H9 (cell line): ENCODE results near the gene IQCE. TPM values are rescaled to one million over a fixed set of nuclear protein-coding genes. Genes with fewer than 3 reads are reported as not detected.

Experiments
- DNase-seq: peaks from one replicate; pipeline ENCODE4 v3.0.0-alpha.2; 2017
- H2AFZ ChIP-seq: one replicate; pipeline ENCODE4 v1.6.1; 2013; ENCODE audit warnings: mild to moderate bottlenecking, low read length, control low read depth, moderate library complexity
- H2AK5ac ChIP-seq: 2 replicates; pipeline ENCODE4 v1.6.1; 2013; ENCODE audit warnings: low read length, control low read depth, mixed read lengths; ENCODE audit not compliant: insufficient read length
- H2BK120ac ChIP-seq: one replicate; pipeline ENCODE4 v1.6.1; 2013; ENCODE audit warnings: low read depth, mild to moderate bottlenecking, low read length, control low read depth, inconsistent platforms; ENCODE audit not compliant: poor library complexity, severe bottlenecking
- H2BK12ac ChIP-seq: 2 replicates; pipeline ENCODE4 v1.6.1; 2013; ENCODE audit warnings: low read length, control low read depth, mixed read lengths, low read depth; ENCODE audit not compliant: insufficient read length
- H2BK15ac ChIP-seq: 2 replicates; pipeline ENCODE4 v1.6.1; 2013; ENCODE audit warnings: low read depth, low read length, control low read depth
- H2BK20ac ChIP-seq: one replicate; pipeline ENCODE4 v1.6.1; 2013; ENCODE audit warnings: low read depth, mild to moderate bottlenecking, low read length, control low read depth, inconsistent platforms; ENCODE audit not compliant: poor library complexity, severe bottlenecking
- H2BK5ac ChIP-seq: 2 replicates; pipeline ENCODE4 v1.6.1; 2013; ENCODE audit warnings: low read length, control low read depth, mixed read lengths; ENCODE audit not compliant: insufficient read length
- H3K14ac ChIP-seq: 2 replicates; pipeline ENCODE4 v1.6.1; 2013; ENCODE audit warnings: low read length, control low read depth; ENCODE audit not compliant: insufficient read depth
- H3K18ac ChIP-seq: 2 replicates; pipeline ENCODE4 v1.6.1; 2013; ENCODE audit warnings: low read depth, mild to moderate bottlenecking, mixed read lengths, low read length, control low read depth; ENCODE audit not compliant: insufficient read length
- H3K23ac ChIP-seq: 2 replicates; pipeline ENCODE4 v1.6.1; 2013; ENCODE audit warnings: low read length, control low read depth, mixed read lengths, low read depth; ENCODE audit not compliant: insufficient read length
- H3K23me2 ChIP-seq: 2 replicates; pipeline ENCODE4 v1.6.1; 2013; ENCODE audit warnings: low read depth, mild to moderate bottlenecking, mixed read lengths, low read length, control low read depth; ENCODE audit not compliant: insufficient read length, poor library complexity, severe bottlenecking
- H3K27ac ChIP-seq: 2 replicates; pipeline ENCODE4 v1.5.1; 2013; ENCODE audit warnings: low read length, control low read depth, mixed read lengths, low read depth; ENCODE audit not compliant: insufficient read length
- H3K27me3 ChIP-seq: 2 replicates; pipeline ENCODE4 v1.6.1; 2013; ENCODE audit warnings: low read length, control low read depth, inconsistent platforms; ENCODE audit not compliant: insufficient read depth
- H3K4ac ChIP-seq: 2 replicates; pipeline ENCODE4 v1.6.1; 2013; ENCODE audit warnings: low read depth, mild to moderate bottlenecking, control low read depth, inconsistent platforms, low read length, moderate library complexity
- H3K4me1 ChIP-seq: 2 replicates; pipeline ENCODE4 v1.6.1; 2013; ENCODE audit warnings: low read length, control low read depth, inconsistent platforms; ENCODE audit not compliant: insufficient read depth
- H3K4me2 ChIP-seq: 2 replicates; pipeline ENCODE4 v1.6.1; 2013; ENCODE audit warnings: low read length, control low read depth, mixed read lengths; ENCODE audit not compliant: insufficient read length, insufficient read depth
- H3K56ac ChIP-seq: 2 replicates; pipeline ENCODE4 v1.6.1; 2013; ENCODE audit warnings: low read depth, mild to moderate bottlenecking, mixed read lengths, low read length, control low read depth; ENCODE audit not compliant: insufficient read length
- H3K79me1 ChIP-seq: 2 replicates; pipeline ENCODE4 v1.6.1; 2013; ENCODE audit warnings: low read depth, mild to moderate bottlenecking, moderate library complexity, low read length, control low read depth, inconsistent platforms; ENCODE audit not compliant: insufficient read depth, poor library complexity, severe bottlenecking
- H3K79me2 ChIP-seq: 2 replicates; pipeline ENCODE4 v1.6.1; 2013; ENCODE audit warnings: low read length, control low read depth, inconsistent platforms; ENCODE audit not compliant: insufficient read depth
- H3K9ac ChIP-seq: 2 replicates; pipeline ENCODE4 v1.6.1; 2013; ENCODE audit warnings: low read length, control low read depth, mixed read lengths; ENCODE audit not compliant: insufficient read length; ENCODE audit errors: extremely low read depth
- H3K9me3 ChIP-seq: one replicate; pipeline ENCODE4 v1.6.1; 2013; ENCODE audit warnings: low read depth, low read length, inconsistent platforms; ENCODE audit not compliant: control insufficient read depth
- H3T11ph ChIP-seq: one replicate; pipeline ENCODE4 v1.6.1; 2013; ENCODE audit warnings: mild to moderate bottlenecking, low read length, control low read depth, inconsistent platforms
- H4K20me1 ChIP-seq: one replicate; pipeline ENCODE4 v1.6.1; 2013; ENCODE audit not compliant: control insufficient read depth, insufficient read length, insufficient read depth
- H4K5ac ChIP-seq: 2 replicates; pipeline ENCODE4 v1.6.1; 2013; ENCODE audit warnings: low read depth, mild to moderate bottlenecking, mixed read lengths, low read length, control low read depth; ENCODE audit not compliant: insufficient read length
- H4K8ac ChIP-seq: replicated peaks from 2 replicates; pipeline ENCODE4 v1.6.1; 2013; ENCODE audit warnings: low read length, control low read depth, mixed read lengths, low read depth; ENCODE audit not compliant: insufficient read length
- H4K91ac ChIP-seq: 2 replicates; pipeline ENCODE4 v1.6.1; 2013; ENCODE audit warnings: low read depth, mild to moderate bottlenecking, moderate library complexity, mixed read lengths, low read length, control low read depth; ENCODE audit not compliant: insufficient read length
- H3K27ac Mint-ChIP-seq, 3 experiments: 2 replicates in 2 of 3; 3 replicates in 1 of 3; pipeline ENCODE4 v1.8.0; 2020 to 2021; ENCODE audit warnings: mixed read lengths in 3 of 3, mild to moderate bottlenecking in 1 of 3, moderate library complexity in 1 of 3
- H3K27me3 Mint-ChIP-seq: 2 replicates; pipeline ENCODE4 v1.8.0; 2021; ENCODE audit warnings: low read depth, mild to moderate bottlenecking, moderate library complexity, mixed read lengths
- H3K36me3 Mint-ChIP-seq, 3 experiments: 2 replicates in 2 of 3; 3 replicates in 1 of 3; pipeline ENCODE4 v1.8.0; 2020 to 2021; ENCODE audit warnings: low read depth in 3 of 3, mixed read lengths in 3 of 3; ENCODE audit not compliant: insufficient read depth in 1 of 3
- H3K4me1 Mint-ChIP-seq, 2 experiments: 2 replicates each; pipeline ENCODE4 v1.8.0; 2020; ENCODE audit warnings: mixed read lengths in 2 of 2
- H3K4me3 Mint-ChIP-seq, 2 experiments: 2 replicates in 1 of 2; 3 replicates in 1 of 2; pipeline ENCODE4 v1.8.0; 2020 to 2021; ENCODE audit warnings: mild to moderate bottlenecking in 2 of 2, mixed read lengths in 2 of 2, moderate library complexity in 1 of 2
- H3K9me3 Mint-ChIP-seq, 2 experiments: 2 replicates in 1 of 2; 3 replicates in 1 of 2; pipeline ENCODE4 v1.8.0; 2020; ENCODE audit warnings: mild to moderate bottlenecking in 2 of 2, mixed read lengths in 2 of 2, moderate library complexity in 1 of 2
- WGBS: extraction: QIAGEN DNeasy Blood & Tissue Kit; methylation state at CpG from one replicate; pipeline ENCODE4 v1.1.7; 2013; ENCODE audit warnings: missing lambda C conversion rate, low lambda C conversion rate, mixed read lengths; ENCODE audit not compliant: insufficient read length; ENCODE audit errors: extremely low coverage; 5-methylcytosine and 5-hydroxymethylcytosine counted together
- total RNA-seq: library from RNA; stranded (reverse); gene quantifications from 2 replicates; pipeline ENCODE4 v1.2.1, GENCODE V29; 2021
- TF ChIP-seq, protein P1 (sequence below): fragments of 200-600 bp; sonication (generic); conservative IDR thresholded peaks from 3 replicates; pipeline ENCODE4 v1.8.0; 2021; ENCODE audit warnings: antibody characterized with exemption, mild to moderate bottlenecking

The IQCE gene
- total RNA-seq, 1 experiment from 2014 or later = 7.0 TPM

DNA sequence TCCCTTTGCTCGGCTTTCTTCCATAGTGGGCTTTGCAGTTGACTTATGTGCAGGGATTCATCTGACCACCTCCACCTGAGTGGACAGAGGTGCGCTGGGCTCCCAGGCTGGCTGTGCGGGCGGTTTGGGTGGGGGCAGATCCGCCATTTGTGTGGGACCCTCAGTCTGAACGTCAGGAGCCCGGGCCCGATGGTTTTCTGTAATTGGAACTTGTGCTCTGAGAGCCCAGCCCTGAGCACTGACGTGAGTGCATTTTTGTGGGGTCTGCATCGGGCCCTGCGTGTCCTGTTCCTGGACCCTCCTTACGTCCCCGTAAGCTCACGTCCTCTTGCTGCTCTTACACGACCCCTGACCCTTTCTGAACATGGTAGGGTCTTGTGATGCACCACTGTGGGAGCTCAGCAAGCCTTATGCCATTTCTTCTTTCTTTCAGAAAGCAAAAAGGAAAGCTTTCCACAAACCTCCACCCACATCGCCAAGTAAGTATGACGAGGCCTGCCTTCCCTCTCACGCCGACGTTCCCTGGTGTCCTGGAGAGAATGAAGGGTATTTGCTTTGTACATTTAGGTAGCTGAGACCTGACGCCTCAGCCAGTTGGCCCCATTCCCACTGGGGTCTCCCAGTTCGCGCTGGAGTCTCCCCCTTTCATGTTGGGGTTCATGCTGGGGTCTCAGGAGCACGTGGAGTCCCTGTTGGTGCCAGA is 9.9 kb downstream of the IQCE start:
- Histone ChIP-seq H3K18ac (no peak overlapping the region), H3K4ac (no peak overlapping the region), H2BK20ac (no peak overlapping the region), H2BK12ac (no peak overlapping the region), H2BK120ac (no peak overlapping the region), H3K9ac (no peak overlapping the region), H2BK15ac (no peak overlapping the region), H3K27ac (no peak overlapping the region), H4K8ac (no peak overlapping the region), H2AK5ac (no peak overlapping the region), H3K4me1 (no peaks in the 10 kb centered on the region), H3T11ph (no peak overlapping the region), H4K20me1 (no peaks in the 10 kb centered on the region), H3K23me2 (no peaks in the 10 kb centered on the region), H2AFZ (no peak overlapping the region), H3K23ac (no peak overlapping the region), H2BK5ac (no peak overlapping the region), H3K79me2 (no peaks in the 10 kb centered on the region), H3K14ac (no peak overlapping the region; the same call in 1 of the 2 replicates), H3K56ac (no peak overlapping the region), H3K79me1 (no peaks in the 10 kb centered on the region), H3K9me3 (no peaks in the 10 kb centered on the region), H3K27me3 (no peaks in the 10 kb centered on the region), H3K4me2 (no peak overlapping the region), H4K5ac (no peak overlapping the region), H4K91ac (no peak overlapping the region)
- TF ChIP-seq, protein P1, sequence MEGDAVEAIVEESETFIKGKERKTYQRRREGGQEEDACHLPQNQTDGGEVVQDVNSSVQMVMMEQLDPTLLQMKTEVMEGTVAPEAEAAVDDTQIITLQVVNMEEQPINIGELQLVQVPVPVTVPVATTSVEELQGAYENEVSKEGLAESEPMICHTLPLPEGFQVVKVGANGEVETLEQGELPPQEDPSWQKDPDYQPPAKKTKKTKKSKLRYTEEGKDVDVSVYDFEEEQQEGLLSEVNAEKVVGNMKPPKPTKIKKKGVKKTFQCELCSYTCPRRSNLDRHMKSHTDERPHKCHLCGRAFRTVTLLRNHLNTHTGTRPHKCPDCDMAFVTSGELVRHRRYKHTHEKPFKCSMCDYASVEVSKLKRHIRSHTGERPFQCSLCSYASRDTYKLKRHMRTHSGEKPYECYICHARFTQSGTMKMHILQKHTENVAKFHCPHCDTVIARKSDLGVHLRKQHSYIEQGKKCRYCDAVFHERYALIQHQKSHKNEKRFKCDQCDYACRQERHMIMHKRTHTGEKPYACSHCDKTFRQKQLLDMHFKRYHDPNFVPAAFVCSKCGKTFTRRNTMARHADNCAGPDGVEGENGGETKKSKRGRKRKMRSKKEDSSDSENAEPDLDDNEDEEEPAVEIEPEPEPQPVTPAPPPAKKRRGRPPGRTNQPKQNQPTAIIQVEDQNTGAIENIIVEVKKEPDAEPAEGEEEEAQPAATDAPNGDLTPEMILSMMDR = no peak
- no CpG with 5 or more reads among the region's 24 CpGs for WGBS
- Mint-ChIP-seq H3K36me3 (peaks cover 0 to 2% (median 0%) of the 10 kb centered on the region in 3 experiments; a peak in 1 of 7 replicates), H3K4me3 (no peak overlapping the region; a peak in 1 of 5 replicates), H3K27me3 (no peaks in the 10 kb centered on the region), H3K9me3 (no peaks in the 10 kb centered on the region), H3K27ac (peak overlapping the region in 2 of 3 experiments; percentile 39 to 49; a peak in 4 of 7 replicates), H3K4me1 (peaks cover 9 to 15% of the 10 kb centered on the region in 2 experiments)
- DNase-seq = no peak
